Right lobe of liver (tissue), 6 donors: ENCODE results near the gene GCNT4. TPM values are rescaled to one million over a fixed set of nuclear protein-coding genes. Genes with fewer than 3 reads are reported as not detected.

Source experiments
- ATAC-seq, 4 donors: fragments of 200-7000 bp; cut with Tn5 transposase; one replicate each; pipeline ENCODE4 v1.9.1; 2020; ENCODE audit warnings: mild to moderate bottlenecking in 4 of 4, moderate library complexity in 4 of 4
- DNase-seq, 3 donors: peaks; one replicate each; pipeline ENCODE4 v3.0.0-alpha.2; 2020
- H3K27ac ChIP-seq, 3 donors: fragments of 200-600 bp; one replicate each; pipeline ENCODE4 v1.8.0; 2022
- H3K27me3 ChIP-seq, 2 donors: fragments of 200-600 bp; one replicate each; pipeline ENCODE4 v1.8.0; 2022
- H3K36me3 ChIP-seq, 4 donors: fragments of 200-600 bp; sonication (generic) in 1 of 4; one replicate each; pipeline versions ENCODE4 v1.5.1 to v1.8.0; 2017 to 2022; ENCODE audit warnings: control low read depth in 1 of 4
- H3K4me1 ChIP-seq, 4 donors: fragments of 200-600 bp; sonication (generic) in 1 of 4; one replicate each; pipeline versions ENCODE4 v1.5.1 to v1.8.0; 2017 to 2022; ENCODE audit warnings: control low read depth in 1 of 4
- H3K4me3 ChIP-seq, 3 donors: fragments of 200-600 bp; one replicate each; pipeline ENCODE4 v1.8.0; 2022
- H3K9me3 ChIP-seq, 4 donors: fragments of 200-600 bp; sonication (generic) in 1 of 4; one replicate each; pipeline versions ENCODE4 v1.5.1 to v1.8.0; 2017 to 2022; ENCODE audit warnings: control low read depth in 1 of 4
- POLR2A ChIP-seq: fragments of 450-650 bp; IDR thresholded peaks from one replicate; pipeline ENCODE4 v1.6.1; 2017; ENCODE audit warnings: antibody characterized with exemption, mild to moderate bottlenecking
- WGBS: methylation state at CpG from one replicate; pipeline ENCODE4 v1.1.6; 2018; ENCODE audit warnings: low coverage, low lambda C conversion rate; ENCODE audit not compliant: insufficient coverage; ENCODE audit errors: missing lambda C conversion rate; 5-methylcytosine and 5-hydroxymethylcytosine counted together
- intact Hi-C, 2 donors: fragments of 100-400 bp; cut with DNase I; formaldehyde crosslinking; loops; one replicate each; pipeline versions ENCODE4 v1.11.2 to v1.14.1; 2022
- total RNA-seq, 6 experiments: library from RNA; depleted of rRNA in 2 of 6; stranded (reverse); fragments of >200 nt in 2 of 6; fragmentation: NEBNext Ultra II Directional in 3 of 6; extraction: Animal tissue kit (Norgen Biotek cat#: 25700) in 3 of 6; gene quantifications; one replicate each; pipeline versions ENCODE4 v1.1.0 to v1.2.4, GENCODE V29; 2016 to 2023
- TF ChIP-seq, protein P1 (sequence below), 4 donors: fragments of 200-600 bp in 3 of 4; fragments of 450-650 bp in 1 of 4; IDR thresholded peaks; one replicate each; pipeline versions ENCODE4 v1.5.1 to v1.8.0; 2016 to 2022; ENCODE audit warnings: antibody characterized with exemption in 4 of 4, mild to moderate bottlenecking in 2 of 4
- donor health status: DM: no; HTN: yes; CAD: no.
- donor health status: DM: no; HTN: no; CAD: no.
- donor health status: DM: no; HTN: no; CAD: no.
- donor health status: DM: no; HTN: yes; CAD: no.
- donor health status: DM: no; HTN: yes; CAD: no.

GCNT4 gene
- total RNA-seq, 6 experiments from 2014 or later, result 0.35 to 2.0 (median 0.96) TPM

GRCh38 chr5:75058986-75059535 lies 6.7 kb upstream of the GCNT4 start:
- TF ChIP-seq POLR2A, result no peak
- TF ChIP-seq, protein P1, sequence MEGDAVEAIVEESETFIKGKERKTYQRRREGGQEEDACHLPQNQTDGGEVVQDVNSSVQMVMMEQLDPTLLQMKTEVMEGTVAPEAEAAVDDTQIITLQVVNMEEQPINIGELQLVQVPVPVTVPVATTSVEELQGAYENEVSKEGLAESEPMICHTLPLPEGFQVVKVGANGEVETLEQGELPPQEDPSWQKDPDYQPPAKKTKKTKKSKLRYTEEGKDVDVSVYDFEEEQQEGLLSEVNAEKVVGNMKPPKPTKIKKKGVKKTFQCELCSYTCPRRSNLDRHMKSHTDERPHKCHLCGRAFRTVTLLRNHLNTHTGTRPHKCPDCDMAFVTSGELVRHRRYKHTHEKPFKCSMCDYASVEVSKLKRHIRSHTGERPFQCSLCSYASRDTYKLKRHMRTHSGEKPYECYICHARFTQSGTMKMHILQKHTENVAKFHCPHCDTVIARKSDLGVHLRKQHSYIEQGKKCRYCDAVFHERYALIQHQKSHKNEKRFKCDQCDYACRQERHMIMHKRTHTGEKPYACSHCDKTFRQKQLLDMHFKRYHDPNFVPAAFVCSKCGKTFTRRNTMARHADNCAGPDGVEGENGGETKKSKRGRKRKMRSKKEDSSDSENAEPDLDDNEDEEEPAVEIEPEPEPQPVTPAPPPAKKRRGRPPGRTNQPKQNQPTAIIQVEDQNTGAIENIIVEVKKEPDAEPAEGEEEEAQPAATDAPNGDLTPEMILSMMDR (IDR thresholded peaks at IDR 0.05), result no peak
- peak in 2 of 4 donors; percentile 17 to 41 for ATAC-seq
- intact Hi-C loops, result loop anchor here in 1 of 2 donors (10.0 kb wide), 1 partner anchor 124 kb away; no protein-coding TSS in a partner anchor
- Histone ChIP-seq H3K4me1 (peaks cover 0 to 7% (median 0%) of the 10 kb centered on the region in 4 donors), H3K27me3 (no peaks in the 10 kb centered on the region), H3K4me3 (no peak overlapping the region), H3K36me3 (no peaks in the 10 kb centered on the region), H3K27ac (no peak overlapping the region), H3K9me3 (no peaks in the 10 kb centered on the region)
- no peak for DNase-seq
- 72% methylated on average over 3 of the region's 3 CpGs for WGBS

DNA sequence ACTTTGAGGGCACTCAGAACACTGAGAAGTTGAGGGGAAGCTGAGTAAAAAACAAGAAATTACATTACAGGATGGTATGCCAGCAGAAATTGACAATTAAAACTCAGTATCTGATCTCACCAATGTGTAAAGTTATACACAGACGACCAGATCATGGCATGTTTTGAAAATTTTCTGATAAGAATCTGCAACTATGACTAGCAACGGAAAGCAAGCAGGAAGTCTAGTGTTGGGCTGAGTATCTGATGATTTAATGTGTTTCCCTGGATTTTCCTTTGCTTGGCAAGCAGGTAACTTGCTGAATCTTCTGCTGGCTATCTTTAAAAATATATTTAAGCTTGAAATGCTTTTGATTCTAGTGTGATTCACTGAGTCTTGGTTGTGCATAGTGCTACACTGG lies 5.2 kb upstream of the GCNT4 start:
- ATAC-seq (no peak), DNase-seq (no peak)
- Histone ChIP-seq H3K4me3 (no peak overlapping the region), H3K9me3 (no peaks in the 10 kb centered on the region), H3K27me3 (no peaks in the 10 kb centered on the region), H3K4me1 (peaks cover 0 to 8% (median 0%) of the 10 kb centered on the region in 4 donors), H3K36me3 (no peaks in the 10 kb centered on the region), H3K27ac (no peak overlapping the region)
- intact Hi-C loops, result loop anchor here in 1 of 2 donors (10.0 kb wide), 1 partner anchor 123 kb away; no protein-coding TSS in a partner anchor
- TF ChIP-seq, protein P1 (IDR thresholded peaks at IDR 0.05), result no peak
- TF ChIP-seq POLR2A, result no peak
- WGBS, result 46% methylated on average over 2 of the region's 2 CpGs

- TF ChIP-seq, protein P1 (IDR thresholded peaks at IDR 0.05), result no peak
- no peak for ATAC-seq
- intact Hi-C loops, result loop anchor here in 1 of 2 donors (10.0 kb wide), 1 partner anchor 121 kb away; no protein-coding TSS in a partner anchor
- no peak overlapping the region for H3K4me3 ChIP-seq
- H3K4me1 ChIP-seq, result peaks cover 0 to 18% (median 0%) of the 10 kb centered on the region in 4 donors
- DNase-seq, result no peak
- no peaks in the 10 kb centered on the region for H3K27me3 ChIP-seq
- H3K36me3 ChIP-seq, result no peaks in the 10 kb centered on the region
- H3K27ac ChIP-seq, result no peak overlapping the region
- H3K9me3 ChIP-seq, result no peaks in the 10 kb centered on the region
- WGBS, result no CpG with 5 or more reads among the region's 1 CpG
Observed at GRCh38 chr5:75055727-75056144, 3.4 kb upstream of the GCNT4 start.

DNA sequence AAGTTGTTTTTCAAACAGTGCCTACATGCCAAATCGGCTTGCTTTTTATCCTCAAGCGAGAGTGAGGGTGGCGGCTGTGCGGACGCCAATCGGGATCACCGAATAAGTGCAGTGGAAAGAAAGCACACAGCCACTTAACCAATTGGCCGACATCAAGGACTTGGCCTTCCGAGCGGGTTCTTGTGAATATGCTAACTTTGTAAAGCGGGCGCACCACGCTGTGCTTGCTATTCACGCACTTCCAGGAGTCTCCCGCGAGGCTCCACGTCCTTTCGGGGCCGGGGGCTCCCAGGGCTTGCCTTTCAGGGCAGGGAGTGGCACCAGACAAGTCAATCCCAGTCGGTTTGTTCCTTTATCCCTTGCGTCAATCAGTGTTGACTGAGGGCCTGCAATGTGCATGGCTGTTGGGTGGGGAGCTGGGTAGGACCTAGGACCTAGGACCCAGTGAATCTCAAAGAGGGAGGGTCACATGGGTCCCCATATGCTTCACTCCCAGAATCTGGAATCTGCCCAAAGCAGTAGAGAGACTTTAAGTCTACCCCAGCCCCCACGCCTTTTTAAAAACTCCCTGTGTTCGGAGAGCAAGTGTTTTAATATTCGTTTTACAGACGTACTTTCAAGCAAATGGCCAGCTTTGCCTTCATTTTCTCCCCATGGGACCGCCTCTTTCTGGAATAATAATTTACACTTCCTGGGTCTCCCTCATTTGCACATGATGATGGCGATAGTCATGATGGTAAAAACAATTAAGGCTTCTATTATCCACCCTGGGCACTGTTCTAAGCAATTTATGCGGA lies 2.0 kb upstream of the GCNT4 start:
- 69% methylated on average over 9 of the region's 28 CpGs for WGBS
- Histone ChIP-seq H3K4me1 (peaks cover 0 to 18% (median 0%) of the 10 kb centered on the region in 4 donors), H3K4me3 (peak overlapping the region; percentile 57 to 84 (median 74)), H3K9me3 (no peaks in the 10 kb centered on the region), H3K27ac (peak overlapping the region; percentile 82 to 89 (median 82)), H3K27me3 (no peaks in the 10 kb centered on the region), H3K36me3 (no peaks in the 10 kb centered on the region)
- intact Hi-C loops, result loop anchor here in 1 of 2 donors (10.0 kb wide), 1 partner anchor 120 kb away; no protein-coding TSS in a partner anchor
- ATAC-seq, result peak; percentile 19 to 34 (median 26)
- TF ChIP-seq, protein P1 (IDR thresholded peaks at IDR 0.05), result no peak
- no peak for TF ChIP-seq POLR2A
- DNase-seq, result peak in 2 of 3 donors; percentile 36 to 46
